Stimulated activated CD4-positive, alpha-beta T cell treated with anti-CD3 and anti-CD28 coated beads, Interleukin-2, amount 100 ng/mL, for 4 hours (primary cell): ENCODE measurements around the gene ARHGAP10.
"Not testable (repeated sequence)": the region's sequence is repeated elsewhere in the genome, so short reads cannot be mapped to it uniquely, and the experiment has no call there.

Experiments
- DNase-seq: peaks from one replicate; pipeline ENCODE4 v3.0.0-alpha.2; 2020; ENCODE audit warnings: low read depth

The ARHGAP10 gene

GRCh38 chr4:147847751-147848590 lies 116.1 kb downstream of the ARHGAP10 start:
- DNase-seq = no peak

GRCh38 chr4:147848634-147849033 lies 116.7 kb downstream of the ARHGAP10 start:
- DNase-seq = no peak

- no peak for DNase-seq
Measured at GRCh38 chr4:147851135-147851534, 119.2 kb downstream of the ARHGAP10 start.

GRCh38 chr4:147853706-147854105 lies 121.8 kb downstream of the ARHGAP10 start:
- no peak for DNase-seq

- no peak for DNase-seq
Measured at GRCh38 chr4:147854154-147854553, 122.3 kb downstream of the ARHGAP10 start.

GRCh38 chr4:147855571-147856009 lies 123.7 kb downstream of the ARHGAP10 start:
- no peak for DNase-seq

GRCh38 chr4:147860960-147861359 lies 129.1 kb downstream of the ARHGAP10 start:
- DNase-seq = no peak

GRCh38 chr4:147862043-147862692 lies 130.3 kb downstream of the ARHGAP10 start:
- DNase-seq = no peak

GRCh38 chr4:147863111-147863747 lies 131.3 kb downstream of the ARHGAP10 start:
- DNase-seq = no peak

GRCh38 chr4:147863808-147864472 lies 132.1 kb downstream of the ARHGAP10 start:
- DNase-seq = no peak

- DNase-seq = no peak
Measured at GRCh38 chr4:147864607-147865006, 132.7 kb downstream of the ARHGAP10 start.

- no peak for DNase-seq
Measured at GRCh38 chr4:147865926-147866325, 134.0 kb downstream of the ARHGAP10 start.

GRCh38 chr4:147866532-147867271 lies 134.8 kb downstream of the ARHGAP10 start:
- DNase-seq = peak; percentile 86

- no peak for DNase-seq
Measured at GRCh38 chr4:147874109-147874508, 142.2 kb downstream of the ARHGAP10 start.

GRCh38 chr4:147877308-147877771 lies 145.5 kb downstream of the ARHGAP10 start:
- no peak for DNase-seq

GRCh38 chr4:147879676-147880075 lies 147.8 kb downstream of the ARHGAP10 start:
- no peak for DNase-seq

- no peak for DNase-seq
Measured at GRCh38 chr4:147880511-147880910, 148.6 kb downstream of the ARHGAP10 start.

- DNase-seq = no peak
Measured at GRCh38 chr4:147884536-147884935, 152.6 kb downstream of the ARHGAP10 start.

GRCh38 chr4:147885216-147885615 lies 153.3 kb downstream of the ARHGAP10 start:
- DNase-seq = not testable (repeated sequence)

- no peak for DNase-seq
Measured at GRCh38 chr4:147891476-147892115, 159.7 kb downstream of the ARHGAP10 start.

- DNase-seq = no peak
Measured at GRCh38 chr4:147899512-147899911, 167.6 kb downstream of the ARHGAP10 start.
